ENCODE results near the gene SCAMP4. TPM values are rescaled to one million over a fixed set of nuclear protein-coding genes. Genes with fewer than 3 reads are reported as not detected.
A peak's percentile ranks its signal among the peaks of the same experiment; 100 is the strongest.

Gene SCAMP4
- total and polyA plus RNA-seq, 2 of the 13 experiments (the other 11 are each of a cell fraction or from before 2014, with no cell fraction given) = 10.7 to 13.7 TPM

GRCh38 chr19:1907563-1908363 lies 2.6 kb downstream of the SCAMP4 start (continued):
- peak; percentile 19; the same call in 1 of the 2 replicates for TF ChIP-seq KDM5B (CRISPR knock-in tag; IDR thresholded peaks at IDR 0.05; ENCODE audit: borderline replicate concordance)
- TF ChIP-seq ZNF530 (CRISPR knock-in tag; IDR thresholded peaks at IDR 0.05; ENCODE audit: low read depth) = no peak
- no peak for TF ChIP-seq MXD4 (CRISPR knock-in tag; IDR thresholded peaks at IDR 0.05)
- no peak for TF ChIP-seq CREM (IDR thresholded peaks at IDR 0.05)
- TF ChIP-seq CREM (CRISPR knock-in tag; IDR thresholded peaks at IDR 0.05) = no peak
- TF ChIP-seq CHD4 (IDR thresholded peaks at IDR 0.05; ENCODE audit: borderline replicate concordance, low read length) = no peak; the same call in 1 of the 2 replicates
- TF ChIP-seq ZC3H4 (CRISPR knock-in tag; IDR thresholded peaks at IDR 0.05; ENCODE audit: borderline replicate concordance) = no peak
- no peak; the same call in 1 of the 2 replicates for TF ChIP-seq ZNF275 (CRISPR knock-in tag; IDR thresholded peaks at IDR 0.05; ENCODE audit: borderline replicate concordance)
- TF ChIP-seq ZFP37 (CRISPR knock-in tag; IDR thresholded peaks at IDR 0.05; ENCODE audit: borderline replicate concordance) = no peak
- no peak for TF ChIP-seq HOXA5 (CRISPR knock-in tag; IDR thresholded peaks at IDR 0.05)
- no peak for TF ChIP-seq ZNF496 (CRISPR knock-in tag; IDR thresholded peaks at IDR 0.05; ENCODE audit: insufficient replicate concordance)
- TF ChIP-seq ZNF17 (CRISPR knock-in tag; IDR thresholded peaks at IDR 0.05) = no peak
- no peak for TF ChIP-seq HNRNPH1 (optimal IDR thresholded peaks at IDR 0.05; ENCODE audit: low read depth, low read length)
- no peak for TF ChIP-seq ZNF232 (CRISPR knock-in tag; IDR thresholded peaks at IDR 0.05; ENCODE audit: borderline replicate concordance)
- TF ChIP-seq SRSF9 (IDR thresholded peaks at IDR 0.05; ENCODE audit: borderline replicate concordance, insufficient read depth, low read depth, low read length, poor library complexity, severe bottlenecking) = no peak
- 0 out of 2 replicates have a peak, but pooled peaks have one; percentile 20 for TF ChIP-seq ZSCAN29 (CRISPR knock-in tag; conservative IDR thresholded peaks at IDR 0.05)
- no peak for TF ChIP-seq MLX (CRISPR knock-in tag; IDR thresholded peaks at IDR 0.05)
- TF ChIP-seq ZFY (CRISPR knock-in tag; IDR thresholded peaks at IDR 0.05) = peak; percentile 88
- TF ChIP-seq ZNF678 (CRISPR knock-in tag; IDR thresholded peaks at IDR 0.05) = 0 out of 2 replicates have a peak, but pooled peaks have one; percentile 50
- 0 out of 2 replicates have a peak, but pooled peaks have one; percentile 53 for TF ChIP-seq ZNF142 (CRISPR knock-in tag; IDR thresholded peaks at IDR 0.05)
- no peak for TF ChIP-seq ZNF296 (CRISPR knock-in tag; conservative IDR thresholded peaks at IDR 0.05)

All from HepG2 (cell line).